ENCODE data around the gene F2RL3.
"Not testable (repeated sequence)": the region's sequence is repeated elsewhere in the genome, so short reads cannot be mapped to it uniquely, and the experiment has no call there.

F2RL3 gene

DNA sequence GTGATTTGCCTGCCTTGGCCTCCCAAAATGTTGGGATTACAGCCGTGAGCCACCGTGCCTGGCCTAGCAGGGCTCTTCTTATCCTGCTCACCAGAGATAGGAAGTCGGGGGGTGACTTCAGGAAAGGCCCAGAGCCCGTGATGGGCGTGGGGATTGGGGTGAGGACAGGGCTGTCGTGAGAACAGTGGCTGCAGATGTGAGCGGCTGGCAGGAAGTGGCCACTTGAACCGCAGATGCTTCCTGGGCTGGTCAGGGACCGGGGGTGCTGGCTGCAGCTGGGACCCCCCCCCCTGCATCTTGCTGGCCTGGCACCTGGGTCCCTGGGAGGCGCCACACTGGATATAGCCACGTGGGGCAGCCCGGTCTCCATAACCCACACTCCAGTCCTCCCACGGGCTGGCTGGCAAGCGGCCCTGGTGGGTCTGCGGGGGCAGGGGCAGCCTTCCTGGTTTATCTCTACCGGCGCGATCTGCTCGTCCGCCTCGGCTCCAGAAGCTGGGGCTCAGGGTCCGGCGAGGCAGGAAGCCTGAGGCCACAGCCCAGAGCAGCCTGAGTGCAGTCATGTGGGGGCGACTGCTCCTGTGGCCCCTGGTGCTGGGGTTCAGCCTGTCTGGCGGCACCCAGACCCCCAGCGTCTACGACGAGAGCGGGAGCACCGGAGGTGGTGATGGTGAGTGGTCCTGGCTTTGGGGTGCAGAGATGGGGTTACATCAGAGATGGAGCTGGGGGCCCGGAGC, at the start of gene F2RL3:
Gene F2RL3 (plus strand): TSS at position 371 of the 737 bp plus-strand sequence. CDS start 191 bp downstream, at position 562.
- DNase-seq = no peak

DNA sequence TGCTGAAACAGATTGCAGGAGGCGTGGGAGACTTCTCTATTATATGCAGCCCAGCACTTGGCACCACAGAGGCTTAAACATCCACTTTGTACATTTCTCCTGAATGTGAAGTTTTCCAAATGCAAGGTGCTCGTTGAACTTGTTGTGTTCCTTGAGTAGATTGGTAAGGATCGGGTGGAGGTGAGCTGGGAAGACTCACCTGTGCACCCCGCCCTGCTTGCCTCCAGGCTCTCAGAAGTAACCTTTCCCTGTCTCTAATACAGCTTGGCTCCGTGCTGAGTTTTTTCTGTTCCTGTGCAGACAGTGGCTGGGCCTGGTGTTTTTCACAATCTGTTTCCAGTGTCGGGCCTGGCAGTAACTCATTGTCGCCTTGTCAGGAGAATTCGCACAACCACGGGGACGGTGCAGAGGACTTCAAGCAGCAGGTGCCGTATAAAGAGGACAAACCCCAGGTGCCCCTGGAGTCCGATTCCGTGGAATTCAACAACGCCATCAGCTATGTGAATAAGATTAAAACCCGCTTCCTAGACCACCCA, 47.3 kb upstream of the F2RL3 start:
- no peak for DNase-seq

GRCh38 chr19:16846901-16847300, 41.9 kb upstream of the F2RL3 start:
- DNase-seq = no peak

DNA sequence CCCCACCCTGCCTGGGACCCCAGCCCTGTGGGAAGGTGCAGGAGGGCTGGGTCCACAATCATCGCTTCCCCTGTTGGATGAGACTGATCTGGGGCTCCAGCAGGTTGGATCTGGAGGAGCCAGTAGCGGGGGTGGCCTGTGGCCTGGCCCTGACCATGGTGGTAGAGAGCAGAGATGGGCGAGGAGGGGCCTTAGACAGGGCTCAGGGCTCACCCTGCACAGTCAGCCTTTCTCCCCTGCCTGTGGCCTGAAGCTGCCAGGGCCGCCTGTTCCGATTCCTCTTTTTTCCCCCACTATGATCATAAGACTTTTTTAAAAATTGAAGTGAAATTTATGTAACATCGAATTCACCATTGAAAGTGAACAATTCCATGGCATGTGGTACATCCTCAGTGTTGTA, 41.4 kb upstream of the F2RL3 start:
- no peak for DNase-seq

GRCh38 chr19:16849168-16849567, 39.6 kb upstream of the F2RL3 start:
- no peak for DNase-seq

GRCh38 chr19:16850133-16850532, 38.7 kb upstream of the F2RL3 start:
- DNase-seq = no peak

- DNase-seq = no peak
Observed at GRCh38 chr19:16851031-16851712, 37.6 kb upstream of the F2RL3 start.

GRCh38 chr19:16853066-16853465, 35.7 kb upstream of the F2RL3 start:
- no peak for DNase-seq

DNA sequence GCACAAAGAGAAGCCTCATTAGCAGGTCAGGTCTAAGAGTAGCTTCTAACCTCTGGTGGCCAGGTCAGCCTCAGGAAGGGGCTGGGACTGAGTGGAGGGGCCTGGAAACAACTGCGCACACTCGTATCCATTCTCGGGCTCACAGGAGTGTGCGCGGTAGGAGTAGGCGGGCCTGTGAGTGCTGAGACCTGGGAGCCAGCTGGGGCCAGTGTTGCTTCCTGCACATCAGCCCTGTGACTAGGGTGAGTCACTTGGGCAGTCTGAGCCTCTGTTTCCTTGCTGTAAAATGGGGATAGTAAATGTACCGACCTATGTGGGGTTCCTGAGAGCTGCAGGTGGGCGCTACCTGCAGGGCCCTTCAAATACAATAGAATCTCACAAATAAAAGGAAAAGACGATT, 32.7 kb upstream of the F2RL3 start:
- no peak for DNase-seq

GRCh38 chr19:16859626-16860025, 29.2 kb upstream of the F2RL3 start:
- no peak for DNase-seq

DNA sequence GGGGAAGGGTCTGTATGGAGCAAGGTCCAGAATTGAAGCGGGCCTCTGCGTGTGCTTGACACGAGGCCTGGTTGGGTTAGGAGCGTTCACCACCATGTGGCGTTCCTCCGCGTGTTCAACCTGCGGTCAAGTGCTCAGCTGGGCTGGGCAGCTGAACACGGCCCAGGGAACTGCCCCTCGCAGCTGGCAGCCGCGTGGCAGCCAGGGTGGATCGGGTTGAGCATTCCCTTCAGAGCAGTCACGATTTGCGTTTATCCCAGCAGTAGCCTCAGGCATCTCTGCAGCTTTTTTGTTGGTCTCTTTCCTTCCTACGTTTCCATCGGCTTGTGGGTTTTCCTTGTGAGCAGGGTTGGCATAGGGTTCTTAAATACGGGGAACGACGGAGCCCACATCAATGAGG, 28.7 kb upstream of the F2RL3 start:
- DNase-seq = peak; percentile 48

DNA sequence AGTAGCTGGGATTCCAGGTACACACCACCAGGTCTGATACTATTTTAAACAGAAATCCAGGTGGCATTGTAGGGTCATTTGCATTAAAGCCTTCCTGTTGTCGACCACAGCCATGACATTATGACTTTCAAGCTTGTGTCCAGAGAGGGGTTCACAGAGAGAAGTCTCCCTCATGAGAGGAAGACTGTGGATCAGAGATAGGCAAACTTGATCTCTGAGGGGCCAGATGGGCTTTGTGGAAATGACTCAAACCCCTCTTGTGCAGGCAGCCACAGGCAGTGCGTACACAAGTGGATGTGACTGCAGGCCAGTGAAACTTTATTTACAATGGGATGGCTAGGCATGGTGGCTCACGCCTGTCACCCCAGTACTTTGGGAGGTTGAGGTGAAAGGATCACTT, 27.8 kb upstream of the F2RL3 start:
- no peak for DNase-seq

GRCh38 chr19:16861834-16862233, 27.0 kb upstream of the F2RL3 start:
- DNase-seq = peak; percentile 7

GRCh38 chr19:16862826-16863415, 25.9 kb upstream of the F2RL3 start:
- no peak for DNase-seq

DNA sequence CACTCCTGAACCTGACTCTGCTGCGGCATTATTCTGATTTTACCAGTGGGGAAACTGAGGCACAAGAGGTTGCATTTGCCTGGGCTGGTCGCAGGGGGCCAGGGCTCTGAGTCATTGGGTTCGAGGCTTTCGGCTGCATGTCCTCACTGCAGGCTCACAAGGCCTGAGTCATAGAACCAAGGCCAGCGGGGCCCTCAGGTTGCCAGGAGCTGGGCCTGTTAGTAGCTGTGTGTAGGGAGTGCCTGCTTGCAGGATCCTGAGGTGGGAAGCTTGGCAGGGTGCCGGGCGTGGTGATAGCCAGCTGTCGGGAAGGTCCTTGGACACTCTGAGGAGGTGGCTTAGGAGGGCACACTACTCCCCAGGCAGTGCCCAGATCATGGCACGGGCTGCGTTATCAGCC, 21.6 kb upstream of the F2RL3 start:
- no peak for DNase-seq

DNA sequence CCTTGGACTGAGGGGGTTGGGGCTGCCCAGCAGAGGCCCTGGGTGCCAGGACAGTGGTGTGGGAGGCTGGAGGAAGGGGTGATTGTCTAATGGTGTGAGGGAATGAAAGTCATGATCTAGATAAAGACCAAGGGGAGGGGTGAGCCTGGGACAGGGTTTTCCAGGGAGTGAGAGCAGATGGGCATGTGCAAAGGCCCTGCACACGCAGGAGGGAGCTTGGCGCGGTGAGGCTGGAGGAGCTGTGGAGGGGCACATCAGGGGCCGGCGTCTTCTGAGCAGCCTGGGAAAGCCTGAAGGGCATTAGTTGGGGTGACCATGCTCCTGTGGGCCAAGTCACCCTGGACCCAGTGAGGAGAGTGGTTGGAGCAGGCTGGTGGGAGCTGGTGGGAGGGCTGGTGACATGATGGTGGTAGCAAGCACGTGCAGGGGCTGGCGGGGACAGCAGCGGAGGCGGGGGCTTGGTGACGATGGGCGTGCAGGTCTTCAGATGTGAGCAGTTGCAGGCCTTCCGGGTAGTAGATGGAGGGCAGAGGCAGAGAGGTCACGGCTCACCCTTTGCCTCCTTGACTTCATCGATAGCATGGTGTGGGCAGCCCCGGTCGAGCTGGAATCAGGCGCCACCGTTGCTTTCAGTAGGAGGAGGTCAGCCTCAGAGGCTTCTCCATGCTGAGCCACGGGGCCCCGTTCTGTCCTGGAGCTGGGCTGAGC, 20.2 kb upstream of the F2RL3 start:
- DNase-seq = no peak

DNA sequence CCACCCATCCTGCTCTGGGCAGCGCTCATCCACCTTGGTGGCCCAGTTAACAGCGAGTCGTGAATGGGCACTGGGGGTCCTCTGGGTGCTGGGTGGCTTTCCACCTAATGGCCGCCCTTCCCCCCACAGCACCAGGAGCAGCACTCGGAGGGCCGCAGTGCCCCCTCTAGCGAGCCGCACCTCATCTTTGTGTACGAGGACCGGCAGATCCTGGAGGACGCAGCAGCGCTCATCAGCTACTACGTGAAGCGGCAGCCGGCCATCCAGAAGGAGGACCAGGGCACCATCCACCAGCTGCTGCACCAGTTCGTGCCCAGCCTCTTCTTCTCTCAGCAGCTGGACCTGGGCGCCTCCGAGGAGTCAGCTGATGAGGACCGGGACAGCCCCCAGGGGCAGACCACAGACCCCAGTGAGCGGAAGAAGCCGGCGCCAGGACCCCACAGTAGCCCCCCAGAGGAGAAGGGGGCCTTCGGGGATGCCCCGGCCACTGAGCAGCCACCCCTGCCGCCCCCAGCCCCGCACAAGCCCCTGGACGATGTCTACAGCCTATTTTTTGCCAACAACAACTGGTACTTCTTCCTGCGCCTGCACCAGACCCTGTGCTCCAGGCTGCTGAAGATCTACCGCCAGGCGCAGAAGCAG, 19.3 kb upstream of the F2RL3 start:
- DNase-seq = no peak

GRCh38 chr19:16871871-16872270, 16.9 kb upstream of the F2RL3 start:
- DNase-seq = no peak

DNA sequence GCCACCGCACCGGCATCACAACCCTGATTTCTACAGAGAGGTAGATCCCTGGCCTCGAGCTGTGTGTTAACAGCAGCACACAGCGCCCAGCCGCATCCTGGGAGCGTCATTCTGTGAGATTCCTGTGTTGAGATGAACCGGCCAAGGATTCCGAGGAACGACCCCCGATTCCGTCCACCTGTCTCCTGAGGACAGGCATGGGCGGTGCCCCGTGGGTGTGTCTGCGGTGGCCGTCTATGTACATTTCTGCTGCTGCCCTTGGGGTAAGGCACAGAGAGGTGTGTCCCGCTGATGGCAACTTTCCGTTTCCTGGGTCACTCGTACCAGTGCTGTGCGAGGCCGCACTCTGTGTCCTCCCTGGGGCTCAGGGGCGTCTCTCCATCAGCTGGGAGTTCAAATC, 16.1 kb upstream of the F2RL3 start:
- DNase-seq = no peak

GRCh38 chr19:16873594-16873993, 15.2 kb upstream of the F2RL3 start:
- DNase-seq = no peak

DNA sequence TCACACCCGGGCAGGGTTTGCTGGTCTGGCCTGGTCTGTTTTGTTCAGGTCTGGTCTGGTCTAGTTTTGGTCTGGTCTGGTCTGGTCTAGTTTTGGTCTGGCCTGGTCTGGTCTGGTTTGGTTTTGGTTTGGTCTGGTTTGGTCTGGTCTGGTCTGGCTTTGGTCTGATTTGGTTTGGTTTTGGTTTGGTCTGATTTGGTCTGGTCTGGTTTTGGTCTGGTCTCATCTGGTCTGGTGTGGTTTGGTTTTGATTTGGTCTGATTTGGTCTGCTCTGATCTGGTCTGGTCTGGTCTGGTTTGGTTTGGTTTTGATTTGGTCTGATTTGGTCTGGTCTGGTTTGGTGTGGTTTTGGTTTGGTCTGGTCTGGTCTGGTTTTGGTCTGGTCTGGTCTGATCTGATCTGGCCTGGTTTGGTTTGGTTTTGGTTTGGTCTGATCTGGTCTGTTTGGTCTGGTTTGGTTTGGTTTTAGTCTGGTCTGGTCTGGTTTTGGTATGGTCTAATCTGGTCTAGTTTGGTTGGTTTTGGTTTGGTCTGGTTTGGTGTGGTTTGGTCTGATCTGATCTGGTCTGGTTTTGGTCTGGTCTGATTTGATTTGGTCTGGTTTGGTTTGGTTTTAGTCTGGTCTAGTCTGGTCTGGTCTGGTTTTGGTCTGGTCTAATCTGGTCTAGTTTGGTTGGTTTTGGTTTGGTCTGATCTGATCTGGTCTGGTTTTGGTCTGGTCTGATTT, 14.4 kb upstream of the F2RL3 start:
- no peak for DNase-seq

DNA sequence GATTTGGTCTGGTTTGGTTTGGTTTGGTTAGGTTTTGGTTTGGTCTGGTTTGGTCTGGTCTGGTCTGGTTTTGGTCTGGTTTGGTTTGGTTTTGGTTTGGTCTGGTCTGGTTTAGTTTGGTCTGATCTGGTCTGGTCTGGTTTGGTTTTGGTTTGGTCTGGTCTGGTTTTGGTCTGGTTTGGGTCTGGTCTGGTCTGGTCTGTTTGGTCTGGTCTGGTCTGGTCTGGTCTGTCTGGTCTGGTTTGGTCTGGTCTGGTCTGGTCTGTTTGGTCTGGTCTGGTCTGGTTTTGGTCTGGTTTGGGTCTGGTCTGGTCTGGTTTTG, 13.9 kb upstream of the F2RL3 start:
- not testable (repeated sequence) for DNase-seq
